ENCODE results near the gene HOMER2.

Gene HOMER2

DNA sequence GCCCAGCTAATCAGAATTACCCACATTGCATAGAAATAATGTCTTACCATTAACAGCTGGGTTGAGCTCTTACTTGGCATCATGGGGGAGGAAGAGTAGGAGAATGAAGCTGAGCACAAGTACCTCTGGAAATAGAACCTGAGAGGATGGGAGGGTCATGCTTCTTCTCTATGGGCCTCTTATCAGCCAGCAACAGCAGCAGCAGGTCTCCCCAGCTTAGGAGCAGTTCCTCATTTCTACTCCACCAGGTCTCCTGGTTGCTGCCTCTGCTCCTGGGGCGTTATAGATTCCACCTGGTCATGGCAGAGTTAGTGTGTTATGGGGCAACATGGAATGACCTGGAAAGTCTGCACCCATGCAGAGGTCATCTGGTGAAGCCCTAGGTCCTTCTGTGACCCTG is 150.0 kb downstream of the HOMER2 start:
- TF ChIP-seq, protein P1, sequence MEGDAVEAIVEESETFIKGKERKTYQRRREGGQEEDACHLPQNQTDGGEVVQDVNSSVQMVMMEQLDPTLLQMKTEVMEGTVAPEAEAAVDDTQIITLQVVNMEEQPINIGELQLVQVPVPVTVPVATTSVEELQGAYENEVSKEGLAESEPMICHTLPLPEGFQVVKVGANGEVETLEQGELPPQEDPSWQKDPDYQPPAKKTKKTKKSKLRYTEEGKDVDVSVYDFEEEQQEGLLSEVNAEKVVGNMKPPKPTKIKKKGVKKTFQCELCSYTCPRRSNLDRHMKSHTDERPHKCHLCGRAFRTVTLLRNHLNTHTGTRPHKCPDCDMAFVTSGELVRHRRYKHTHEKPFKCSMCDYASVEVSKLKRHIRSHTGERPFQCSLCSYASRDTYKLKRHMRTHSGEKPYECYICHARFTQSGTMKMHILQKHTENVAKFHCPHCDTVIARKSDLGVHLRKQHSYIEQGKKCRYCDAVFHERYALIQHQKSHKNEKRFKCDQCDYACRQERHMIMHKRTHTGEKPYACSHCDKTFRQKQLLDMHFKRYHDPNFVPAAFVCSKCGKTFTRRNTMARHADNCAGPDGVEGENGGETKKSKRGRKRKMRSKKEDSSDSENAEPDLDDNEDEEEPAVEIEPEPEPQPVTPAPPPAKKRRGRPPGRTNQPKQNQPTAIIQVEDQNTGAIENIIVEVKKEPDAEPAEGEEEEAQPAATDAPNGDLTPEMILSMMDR (IDR thresholded peaks at IDR 0.05; ENCODE audit: low read depth, low read length) = no peak
- H3K4me3 ChIP-seq (replicated peaks in 1 of 2; ENCODE audit: low read depth in 2 of 2, low read length in 2 of 2) = no peak overlapping the region
- DNase-seq (ENCODE audit: low read depth in 2 of 2) = no peak

DNA sequence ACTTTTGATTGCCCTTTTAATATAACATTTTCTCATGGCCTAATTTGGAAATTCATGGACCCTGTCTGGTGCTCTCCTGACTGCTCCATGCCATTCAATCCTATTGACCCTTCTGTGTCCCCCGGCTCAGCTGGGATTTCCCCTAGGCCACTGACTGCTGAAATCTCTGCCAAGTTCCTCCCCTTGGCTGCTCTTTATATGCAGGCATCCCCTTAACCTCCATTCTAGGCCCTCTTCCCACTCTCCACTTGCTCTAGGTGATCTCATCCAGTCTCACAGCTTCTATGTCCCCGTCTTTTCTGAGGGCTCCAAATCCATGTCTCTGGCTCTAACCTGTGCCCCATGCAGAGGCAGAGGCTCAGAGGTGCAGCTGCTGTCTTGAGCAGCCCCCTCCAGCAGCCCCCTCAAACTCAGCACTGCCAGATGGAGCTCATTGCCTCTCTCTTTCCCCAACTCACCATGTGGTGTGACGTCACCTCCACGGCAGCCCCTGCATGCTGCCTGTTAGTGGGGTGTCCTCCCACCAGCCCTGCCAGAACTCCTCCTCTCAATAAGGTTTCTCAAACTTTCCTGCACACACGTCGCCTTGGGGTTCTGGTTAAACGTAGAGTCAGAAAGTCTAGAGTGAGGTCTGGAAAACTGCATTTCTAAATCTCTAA is 153.2 kb downstream of the HOMER2 start:
- H3K4me3 ChIP-seq (replicated peaks in 1 of 2; ENCODE audit: low read depth in 2 of 2, low read length in 2 of 2) = no peak overlapping the region
- TF ChIP-seq, protein P1 (IDR thresholded peaks at IDR 0.05; ENCODE audit: low read depth, low read length) = no peak
- no peak for DNase-seq (ENCODE audit: low read depth in 2 of 2)

Data from cardiac fibroblast (primary cell).